HG03565 (cell line): ENCODE data around the gene FCRLB.
"Not testable (repeated sequence)": the region's sequence is repeated elsewhere in the genome, so short reads cannot be mapped to it uniquely, and the experiment has no call there.

Experiments
- ATAC-seq: cut with Tn5 transposase; IDR thresholded peaks from one replicate; pipeline ENCODE4 v1.9.1; 2021; ENCODE audit warnings: mild to moderate bottlenecking, moderate library complexity; ENCODE audit not compliant: unreplicated experiment

FCRLB gene

DNA sequence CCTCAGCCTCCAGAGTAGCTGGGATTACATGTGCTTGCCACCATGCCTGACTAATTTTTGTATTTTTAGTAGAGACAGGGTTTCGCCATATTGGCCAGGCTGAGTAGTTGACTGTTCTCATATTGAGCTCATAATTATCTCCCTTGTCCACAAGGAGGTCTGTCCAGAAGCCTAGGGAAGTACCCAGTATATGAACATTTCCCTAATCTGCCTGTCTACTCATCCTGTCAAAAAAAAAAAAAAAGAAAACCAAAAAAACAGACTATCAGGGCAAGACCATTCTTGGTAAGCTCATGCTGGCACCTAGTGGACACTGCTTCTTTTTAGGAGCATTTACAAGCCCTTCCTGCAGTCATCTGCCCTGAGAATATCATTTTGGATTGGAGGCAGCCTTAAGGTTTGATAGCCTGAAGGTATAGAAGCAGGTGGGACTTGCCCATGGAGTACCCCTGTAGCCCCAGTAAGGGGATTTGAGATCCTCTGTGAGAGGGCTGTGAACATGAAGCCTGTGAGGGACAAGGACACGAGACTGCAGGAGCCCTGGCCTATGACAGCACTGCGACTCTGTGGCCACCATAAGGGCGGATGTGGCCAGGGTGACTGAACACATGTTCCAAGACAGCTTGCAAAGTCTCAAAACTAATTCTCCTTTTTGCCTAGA lies 17.4 kb downstream of the FCRLB start:
- ATAC-seq = peak; percentile 45

DNA sequence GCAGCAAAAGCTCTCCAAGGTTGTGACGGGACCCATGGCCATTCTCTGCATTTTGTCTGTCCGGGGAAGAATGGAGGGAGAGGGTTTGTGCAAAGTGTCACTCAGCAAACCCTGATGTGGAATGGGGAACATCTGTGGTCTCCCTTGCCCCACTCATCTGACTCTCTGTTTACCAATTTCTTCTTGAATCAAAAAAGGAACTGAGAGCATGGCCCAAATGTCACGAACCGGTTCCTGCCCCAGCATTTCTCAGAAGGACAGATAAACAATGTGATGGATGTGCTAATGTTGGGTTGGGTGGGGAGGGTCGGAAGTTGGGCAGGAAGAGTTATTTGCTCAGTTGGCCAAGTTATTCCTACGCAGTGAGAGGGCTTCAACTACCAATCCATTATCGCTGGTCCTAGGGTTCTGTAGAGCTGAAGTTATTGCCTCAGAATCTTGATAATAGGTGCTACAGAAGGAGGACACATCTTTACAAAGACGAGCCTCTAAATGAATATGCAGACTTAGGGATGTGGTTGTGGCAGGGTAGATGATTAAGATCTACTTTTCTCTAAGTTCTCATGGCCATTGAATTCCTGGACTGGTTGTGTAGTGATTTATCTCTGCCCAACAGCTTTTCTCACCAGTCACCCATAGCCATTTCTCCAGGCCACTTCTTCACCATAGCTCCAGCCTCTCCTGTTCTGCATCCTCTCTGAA lies 18.7 kb downstream of the FCRLB start:
- ATAC-seq = no peak

DNA sequence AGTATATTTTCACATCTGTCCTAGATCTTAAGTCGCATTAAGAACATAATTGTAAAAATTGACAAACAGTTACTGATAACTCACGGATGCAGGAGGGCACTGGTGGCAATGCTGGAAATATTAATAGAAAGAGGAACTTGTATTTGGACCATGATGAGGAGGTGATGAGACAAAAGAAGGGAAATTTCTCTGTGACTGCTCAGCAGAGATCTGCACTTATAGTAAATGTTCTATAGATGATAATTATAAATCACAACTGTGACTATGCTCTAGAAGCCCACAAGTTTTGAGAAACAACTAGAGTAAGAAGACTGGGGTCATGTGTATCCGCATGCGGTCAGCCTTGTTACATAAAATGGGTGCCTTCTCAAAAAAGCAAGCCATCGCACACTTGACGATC lies 19.6 kb downstream of the FCRLB start:
- ATAC-seq = no peak

DNA sequence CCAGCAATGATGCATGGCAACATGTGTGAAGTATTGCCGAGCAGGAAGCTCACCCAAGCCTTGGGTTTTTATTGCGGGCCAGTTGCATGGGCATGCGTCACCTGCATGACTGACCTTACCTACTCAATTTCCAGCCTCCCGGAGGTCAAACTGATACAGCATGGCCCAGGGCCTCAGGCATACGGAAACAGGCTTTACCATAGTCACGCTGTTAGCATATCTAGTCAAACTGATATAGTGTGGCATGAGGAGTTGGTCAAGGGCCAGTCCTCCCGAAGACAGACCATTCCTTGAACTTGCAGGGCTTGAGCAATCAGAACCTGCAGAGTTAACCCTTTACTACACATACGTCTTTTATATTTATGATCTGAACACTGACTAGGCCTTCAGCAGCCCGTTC lies 21.9 kb downstream of the FCRLB start:
- ATAC-seq = no peak

DNA sequence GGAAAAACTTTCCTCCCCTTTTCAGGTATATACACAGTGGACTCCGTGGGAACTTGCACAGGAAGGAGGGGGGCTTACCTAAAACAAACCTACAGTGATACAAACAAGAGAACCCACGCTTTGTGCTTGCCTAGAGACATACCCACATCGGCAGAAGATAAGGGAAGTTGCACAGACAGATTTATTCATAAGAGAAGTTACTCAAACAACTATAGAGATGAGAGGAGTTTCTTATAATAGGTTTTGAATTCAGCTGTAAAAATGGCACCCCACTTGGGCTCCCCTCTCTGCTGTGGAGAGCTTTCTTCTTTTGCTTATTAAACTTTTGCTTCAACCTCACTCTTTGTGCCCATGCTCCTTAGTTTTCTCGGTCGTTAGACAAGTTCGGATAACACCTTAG lies 26.5 kb downstream of the FCRLB start:
- ATAC-seq = no peak

DNA sequence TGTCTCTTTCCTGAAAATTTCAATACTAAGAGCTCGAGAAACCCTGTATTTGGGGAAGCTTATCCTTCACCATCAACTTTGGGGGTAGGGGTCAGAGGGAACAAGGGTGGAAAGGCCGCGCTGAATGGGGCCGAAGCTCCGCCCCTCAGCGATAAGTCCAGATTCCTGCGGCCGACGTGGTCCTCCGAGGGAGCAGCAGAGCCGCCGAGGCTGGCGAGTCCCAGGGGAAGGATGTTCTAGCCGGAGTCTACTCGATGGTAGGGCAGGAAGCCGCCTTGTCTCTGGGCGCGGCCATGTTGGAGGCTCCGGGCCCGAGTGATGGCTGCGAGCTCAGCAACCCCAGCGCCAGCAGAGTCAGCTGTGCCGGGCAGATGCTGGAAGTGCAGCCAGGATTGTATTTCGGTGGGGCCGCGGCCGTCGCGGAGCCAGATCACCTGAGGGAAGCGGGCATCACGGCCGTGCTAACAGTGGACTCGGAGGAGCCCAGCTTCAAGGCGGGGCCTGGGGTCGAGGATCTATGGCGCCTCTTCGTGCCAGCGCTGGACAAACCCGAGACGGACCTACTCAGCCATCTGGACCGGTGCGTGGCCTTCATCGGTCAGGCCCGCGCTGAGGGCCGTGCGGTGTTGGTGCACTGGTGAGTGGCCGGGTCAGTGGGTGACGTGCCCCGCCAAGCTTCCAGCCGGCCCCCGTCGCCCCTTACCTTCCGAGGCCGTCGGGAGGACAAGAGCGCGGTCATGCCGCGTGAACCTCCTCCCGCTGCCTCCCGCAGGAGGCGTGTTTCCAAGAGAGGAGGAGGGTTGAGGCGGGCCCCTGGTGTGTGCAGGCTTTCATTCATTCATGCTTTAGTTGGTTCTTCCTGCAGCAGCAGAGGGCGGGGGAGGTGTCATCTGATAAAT lies 28.4 kb downstream of the FCRLB start, which contains the start of gene DUSP12:
Gene DUSP12, plus strand, starts transcription at position 278 of the 899 bp plus-strand sequence. Its CDS starts 16 bp downstream, at position 294.
- peak; percentile 94 for ATAC-seq

DNA sequence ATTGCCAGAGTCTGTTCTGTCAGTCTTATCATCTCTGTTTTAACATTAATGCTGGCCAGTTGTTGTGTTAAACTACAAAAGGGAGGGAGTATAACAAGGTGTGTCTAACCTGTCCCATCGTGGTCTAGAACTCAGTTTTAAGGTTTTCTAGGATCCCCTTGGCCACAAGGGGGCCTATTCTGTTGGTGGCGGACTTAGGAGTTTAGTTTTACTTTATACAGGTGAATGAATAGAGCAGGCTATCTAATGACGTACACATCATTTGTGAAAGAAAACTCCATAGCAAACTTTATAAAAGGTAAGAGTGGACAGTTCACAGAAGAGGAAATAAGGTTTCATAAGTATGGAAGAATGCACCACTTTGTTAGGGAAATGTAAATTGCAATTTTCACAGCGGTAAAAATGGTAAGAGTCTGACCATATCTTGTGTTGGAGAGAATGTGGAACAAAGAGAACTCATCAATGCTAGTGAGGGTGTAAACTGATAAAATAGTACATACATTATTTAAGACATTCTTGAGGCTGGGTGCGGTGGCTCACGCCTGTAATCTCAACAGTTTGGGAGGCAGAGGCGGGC lies 42.3 kb downstream of the FCRLB start:
- no peak for ATAC-seq

DNA sequence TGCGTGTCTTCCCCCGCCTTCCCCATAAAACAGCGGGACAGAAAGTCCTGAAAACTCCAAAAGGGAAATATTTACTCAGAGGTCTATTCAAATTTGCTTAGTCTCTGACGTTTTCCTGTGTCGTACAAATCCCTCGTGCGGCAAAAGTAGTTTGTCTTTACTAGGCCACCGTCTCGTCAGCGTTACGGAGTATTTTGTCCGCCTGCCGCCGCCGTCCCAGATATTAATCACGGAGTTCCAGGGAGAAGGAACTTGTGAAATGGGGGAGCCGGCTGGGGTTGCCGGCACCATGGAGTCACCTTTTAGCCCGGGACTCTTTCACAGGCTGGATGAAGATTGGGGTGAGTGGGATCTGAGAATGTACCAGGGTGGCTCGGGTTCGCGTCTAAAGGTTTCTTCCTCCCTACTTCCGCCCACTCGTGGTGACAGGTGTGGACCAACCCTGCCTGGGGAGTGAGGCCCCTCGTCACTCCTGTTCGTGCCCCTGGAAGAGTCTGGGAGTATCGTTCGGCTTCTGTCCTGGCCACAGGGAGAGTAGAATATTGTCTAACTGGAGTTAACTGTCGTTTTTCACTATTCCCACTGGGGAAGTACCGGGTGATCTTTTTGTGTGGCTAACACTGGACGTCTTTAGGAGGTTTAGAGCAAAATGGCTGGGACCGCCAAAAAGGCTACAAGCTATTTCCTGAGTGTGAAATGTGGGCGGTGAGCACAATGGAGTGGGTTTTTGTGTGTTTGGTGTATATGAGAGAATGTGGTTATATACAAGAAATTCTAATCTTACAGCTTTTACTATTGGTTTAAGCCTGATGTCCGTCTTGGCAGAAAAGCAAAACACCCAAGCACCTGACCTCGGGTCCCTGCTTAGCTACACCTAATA lies 45.0 kb downstream of the FCRLB start, which contains the start of gene ATF6:
Gene ATF6, plus strand, starts transcription at position 219 of the 880 bp plus-strand sequence. Its CDS starts 41 bp downstream, at position 260.
- peak; percentile 39 for ATAC-seq

DNA sequence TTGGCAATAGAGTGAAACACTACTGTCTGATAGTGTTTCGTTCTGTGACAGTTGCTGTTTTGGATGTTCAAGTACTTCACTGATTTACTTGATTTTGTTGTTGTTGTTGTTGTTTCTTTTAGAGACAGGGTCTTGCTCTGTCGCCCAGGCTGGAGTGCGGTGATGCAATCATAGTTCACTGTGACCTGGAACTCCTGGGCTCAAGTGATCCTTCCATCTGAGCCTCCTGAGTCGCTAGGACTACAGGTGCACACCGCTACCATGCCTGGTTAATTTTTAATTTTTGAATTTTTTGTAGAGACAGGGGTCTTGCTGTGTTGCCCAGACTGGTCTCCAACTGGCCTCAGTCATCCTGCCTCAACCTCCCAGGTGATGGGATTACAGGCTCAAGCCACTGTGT lies 47.1 kb downstream of the FCRLB start:
- ATAC-seq = no peak

DNA sequence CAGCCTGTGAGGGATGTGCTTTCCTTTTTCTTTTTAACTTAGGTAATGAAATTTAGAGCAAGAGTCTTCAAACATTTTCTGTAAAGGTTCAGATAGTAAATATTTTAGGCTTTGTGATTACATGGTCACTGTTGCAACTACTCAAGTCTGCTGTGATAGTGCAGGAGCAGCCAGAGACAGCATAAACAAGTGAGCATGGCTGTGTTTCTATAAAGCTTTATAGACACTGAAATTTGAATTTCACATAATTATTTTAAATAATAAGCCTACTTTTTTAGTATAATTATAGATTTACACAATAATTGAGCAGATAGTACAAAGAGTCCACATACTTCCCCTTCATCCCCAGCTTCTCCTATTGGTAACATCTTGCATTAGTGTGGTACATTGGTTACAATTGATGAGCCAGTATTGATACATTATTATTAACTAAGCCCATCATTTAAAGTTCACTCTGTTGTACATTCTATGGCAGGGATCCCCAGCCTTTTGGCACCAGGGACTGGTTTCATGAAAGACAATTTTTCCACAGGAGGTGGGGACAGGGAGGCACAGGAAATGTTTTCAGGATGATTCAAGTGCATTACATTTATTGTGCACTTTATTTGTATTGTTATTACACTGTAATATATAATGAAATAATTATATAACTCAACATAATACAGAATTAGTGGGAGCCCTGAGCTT lies 47.8 kb downstream of the FCRLB start:
- no peak for ATAC-seq

DNA sequence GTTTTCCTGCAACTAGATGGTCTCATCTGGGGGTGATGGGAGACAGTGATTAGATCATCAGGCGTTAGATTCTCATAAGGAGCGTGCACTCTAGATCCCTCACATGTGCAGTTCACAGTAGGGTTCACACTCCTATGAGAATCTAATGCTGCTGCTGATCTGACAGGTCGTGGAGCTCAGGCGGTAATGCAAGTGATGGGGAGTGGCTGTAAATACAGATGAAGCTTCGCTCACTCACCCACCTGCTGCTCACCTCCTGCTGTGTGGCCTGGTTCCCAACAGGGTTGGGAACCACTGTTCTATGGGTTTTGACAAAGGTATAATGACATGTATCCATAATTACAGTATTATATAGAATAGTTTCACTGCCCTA lies 48.3 kb downstream of the FCRLB start:
- not testable (repeated sequence) for ATAC-seq

DNA sequence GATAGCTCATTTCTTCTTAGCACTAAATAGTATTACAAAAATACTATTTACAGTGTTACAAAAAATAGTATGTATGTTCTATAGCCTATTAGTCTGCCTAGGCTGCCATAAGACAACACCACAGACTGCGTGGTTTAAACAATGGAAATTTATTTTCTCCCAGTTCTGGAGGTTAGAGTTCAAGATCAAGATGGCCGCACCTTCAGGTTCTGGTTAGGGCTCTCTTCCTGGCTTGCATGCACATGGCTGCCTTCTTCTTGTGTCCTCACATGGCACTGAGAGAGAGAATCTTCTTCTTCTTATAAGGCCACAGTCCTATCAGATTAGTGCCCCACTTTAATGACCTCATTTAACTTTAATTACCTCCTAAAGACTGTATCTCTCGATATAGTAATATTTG lies 48.9 kb downstream of the FCRLB start:
- no peak for ATAC-seq

DNA sequence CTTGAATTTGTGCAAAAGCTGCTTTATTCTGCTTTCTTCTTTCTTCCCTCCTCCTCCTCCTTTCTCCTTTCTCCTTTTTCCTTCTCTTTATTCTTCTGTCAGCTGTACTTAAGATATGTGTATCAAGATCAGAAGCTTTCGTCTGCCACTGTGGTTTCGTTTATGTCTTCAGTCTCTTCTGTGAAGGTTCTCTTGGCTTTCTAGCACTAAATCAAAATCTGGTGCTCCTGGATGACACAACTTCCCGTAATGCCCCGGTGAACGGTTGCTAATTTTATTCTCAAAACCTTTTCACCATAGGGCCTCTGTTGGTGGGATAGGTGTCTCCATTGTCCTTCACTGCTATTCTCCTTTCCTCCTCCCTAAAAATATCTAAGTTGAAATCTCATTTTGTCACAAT lies 49.8 kb downstream of the FCRLB start:
- ATAC-seq = no peak

DNA sequence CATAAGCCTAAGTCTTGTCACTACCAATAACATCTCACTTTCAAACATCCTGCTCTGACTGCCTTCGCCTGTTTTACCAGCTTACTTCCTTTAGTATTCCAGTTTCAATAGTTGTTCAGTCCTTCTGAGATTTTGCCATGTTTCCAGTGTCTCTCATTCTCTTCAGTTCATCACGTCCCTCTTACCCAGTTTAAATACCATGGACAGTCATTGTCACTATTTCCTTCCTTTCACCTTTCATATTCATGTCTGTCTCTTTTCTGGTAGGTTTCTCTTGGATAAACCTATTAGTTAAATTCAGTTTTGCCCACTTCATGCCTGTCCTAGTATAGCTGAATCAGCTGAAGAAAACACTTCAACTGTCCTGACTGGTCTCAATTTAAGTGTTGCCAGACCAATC lies 50.6 kb downstream of the FCRLB start:
- no peak for ATAC-seq

DNA sequence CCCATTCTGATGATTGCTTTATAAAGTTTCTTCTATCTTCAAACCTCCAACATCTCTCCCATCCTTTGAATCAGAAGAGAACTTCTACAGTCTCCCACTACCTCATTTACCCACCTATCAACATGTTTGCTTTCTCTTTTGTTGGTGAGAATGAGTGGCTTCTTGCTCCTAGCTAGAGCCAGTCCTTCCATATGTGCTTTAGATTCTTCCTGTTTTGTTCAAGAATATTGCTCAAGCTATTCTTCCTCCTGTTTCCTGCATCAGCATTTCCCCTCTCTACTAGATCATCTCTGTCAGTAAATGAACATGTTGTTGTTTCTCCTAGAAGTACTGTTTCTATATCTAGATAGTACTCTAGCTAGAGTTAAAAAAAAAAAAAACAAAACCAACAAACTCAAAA lies 51.1 kb downstream of the FCRLB start:
- no peak for ATAC-seq

DNA sequence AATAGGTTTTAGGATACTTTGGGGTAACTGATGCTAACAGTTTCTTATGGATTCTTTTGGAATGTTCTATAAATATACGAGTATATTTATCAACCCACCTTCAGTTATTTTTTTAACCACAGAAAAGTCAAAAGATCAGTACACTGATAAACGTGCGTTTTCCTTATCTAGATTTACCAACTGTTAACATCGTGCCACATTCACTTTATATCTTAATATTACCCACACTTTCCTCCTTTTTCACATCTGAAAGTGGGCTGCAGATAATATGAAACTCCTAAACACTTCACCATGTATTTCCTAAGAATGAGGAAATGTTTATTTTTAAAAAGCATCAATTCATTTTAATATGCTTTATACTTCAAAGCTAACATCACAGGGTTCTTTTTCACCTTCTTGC lies 52.4 kb downstream of the FCRLB start:
- ATAC-seq = no peak

DNA sequence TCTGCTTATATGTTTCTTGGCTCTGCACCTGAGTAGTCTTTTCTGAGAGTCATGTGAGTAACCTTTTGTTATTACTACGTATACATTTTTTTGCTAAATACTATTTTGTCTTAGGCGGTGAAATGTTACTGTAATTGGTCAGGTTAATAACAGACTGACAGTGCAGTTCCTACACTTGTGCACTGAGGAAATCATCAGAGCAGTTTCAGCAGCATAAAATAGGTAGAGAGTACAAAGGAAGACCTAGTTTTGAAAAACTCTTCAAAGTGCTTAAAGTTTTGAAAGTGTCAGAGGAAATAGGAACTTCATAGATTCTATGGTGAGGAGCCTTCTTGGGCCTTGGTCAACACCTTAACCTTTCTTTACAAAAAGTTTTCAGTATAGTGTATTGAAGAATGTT lies 55.9 kb downstream of the FCRLB start:
- ATAC-seq = no peak
